Measurements from ENCODE around the gene MRPL14. TPM values are rescaled to one million over a fixed set of nuclear protein-coding genes. Genes with fewer than 3 reads are reported as not detected.

Gene MRPL14
- total and polyA plus RNA-seq, 2 of the 4 experiments (the other 2 are of a cell fraction) = 43.7 to 87.9 TPM

- TF ChIP-seq MAFK (IDR thresholded peaks at IDR 0.05; ENCODE audit: low read depth, low read length) = no peak
- TF ChIP-seq RCOR1 (IDR thresholded peaks at IDR 0.05; ENCODE audit: insufficient replicate concordance, low read length) = no peak
- TF ChIP-seq NFE2L2 (IDR thresholded peaks at IDR 0.05; ENCODE audit: low read depth, low read length) = no peak
- TF ChIP-seq RFX5 (IDR thresholded peaks at IDR 0.05; ENCODE audit: low read depth, low read length) = no peak
- no peak for TF ChIP-seq CEBPB (IDR thresholded peaks at IDR 0.05; ENCODE audit: low read depth, low read length)
- TF ChIP-seq RAD21 (IDR thresholded peaks at IDR 0.05; ENCODE audit: low read length) = no peak
- no peak for TF ChIP-seq CHD1 (IDR thresholded peaks at IDR 0.05; ENCODE audit: low read depth, low read length)
Observed at GRCh38 chr6:44132476-44132875, 5.2 kb upstream of the MRPL14 start (continued).

DNA sequence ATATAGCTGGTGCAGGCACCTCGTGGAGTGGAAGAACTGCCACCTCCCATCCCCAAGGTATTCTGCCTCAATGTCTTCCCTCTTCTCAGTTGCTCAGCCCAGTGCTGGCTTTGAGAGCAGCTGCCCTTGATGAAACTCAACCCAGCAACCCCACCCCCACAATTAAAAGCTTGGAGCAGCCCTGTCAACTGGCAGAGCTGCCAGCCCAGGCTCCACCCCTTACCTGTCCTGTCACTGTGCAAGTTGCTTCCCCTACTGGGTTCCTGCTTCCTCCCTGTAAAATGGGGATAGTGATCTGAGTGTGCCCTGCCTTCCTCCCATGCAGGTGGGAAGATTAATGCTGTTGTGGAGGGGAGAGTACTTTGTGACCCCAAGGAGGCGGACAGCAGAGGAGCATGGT, 4.6 kb upstream of the MRPL14 start:
- Histone ChIP-seq H3K27ac (ENCODE audit: insufficient read depth, low read length) (no peak overlapping the region), H3K27me3 (ENCODE audit: control insufficient read depth, insufficient read depth, low read length) (no peaks in the 10 kb centered on the region), H3K23ac (ENCODE audit: low read depth, low read length) (no peak overlapping the region), H3K56ac (ENCODE audit: extremely low read depth, insufficient read depth, low read length) (no peak overlapping the region), H4K5ac (ENCODE audit: low read depth, low read length) (no peak overlapping the region), H3K4me3 (ENCODE audit: insufficient read depth, low read depth, low read length) (no peak overlapping the region), H3K14ac (replicated peaks; ENCODE audit: low read depth, low read length) (no peak overlapping the region), H3K79me1 (ENCODE audit: low read depth in 1 of 2, low read length in 2 of 2) (peaks cover 31 to 66% of the 10 kb centered on the region in 2 experiments), H2AFZ (replicated peaks; ENCODE audit: low read length, poor library complexity) (no peak overlapping the region), H4K8ac (ENCODE audit: low read depth in 2 of 2, low read length in 2 of 2) (no peak overlapping the region), H3K9ac (ENCODE audit: low read depth, low read length) (no peak overlapping the region), H3K36me3 (ENCODE audit: control insufficient read depth, insufficient read depth, low read length) (peaks cover 19% of the 10 kb centered on the region; the same call in 1 of the 2 replicates), H3K4ac (ENCODE audit: low read depth, low read length) (no peak overlapping the region), H3K4me1 (ENCODE audit: control insufficient read depth, insufficient read depth, low read length) (peaks cover 13% of the 10 kb centered on the region), H3K18ac (ENCODE audit: low read depth, low read length) (no peak overlapping the region), H3K9me3 (ENCODE audit: control insufficient read depth, insufficient read depth, low read length) (no peaks in the 10 kb centered on the region), H2BK20ac (ENCODE audit: low read depth, low read length) (no peak overlapping the region), H2AK9ac (replicated peaks; ENCODE audit: low read depth, low read length, poor library complexity) (no peak overlapping the region), H4K91ac (ENCODE audit: insufficient read depth, low read depth, low read length) (no peak overlapping the region), H2BK5ac (ENCODE audit: low read depth, low read length, poor library complexity, severe bottlenecking) (no peak overlapping the region), H4K20me1 (ENCODE audit: insufficient read depth, low read length) (peaks cover 13% of the 10 kb centered on the region), H3K9me1 (ENCODE audit: insufficient read depth, low read length) (peaks cover 2% of the 10 kb centered on the region; the same call in 1 of the 2 replicates), H2BK120ac (ENCODE audit: low read depth, low read length) (no peak overlapping the region), H2AK5ac (ENCODE audit: low read depth, low read length) (no peak overlapping the region), H2BK15ac (ENCODE audit: low read depth, low read length) (no peak overlapping the region), H3K4me2 (ENCODE audit: low read depth, low read length) (no peak overlapping the region)
- POLR2A ChIA-PET (ENCODE audit: unreplicated experiment) = no interaction called here
- BruUV-seq (replicated peaks) = no TSS peak
- CTCF ChIA-PET = interaction anchor here (0.7 kb wide), 1 partner anchor 21 kb away, joined by 3 read pairs; no protein-coding TSS in a partner anchor
- in situ Hi-C loops (cut with MboI; ENCODE audit: low sequenced_read_pairs) = no loop called here
- DNase-seq (no peak), ATAC-seq (ENCODE audit: low read depth) (no peak)
- intact Hi-C loops (cut with micrococcal nuclease) = loop anchor here (2.0 kb wide), 1 partner anchor 35 kb away; no protein-coding TSS in a partner anchor
- dilution Hi-C loops (cut with HindIII; ENCODE audit: low sequenced_read_pairs, unreplicated experiment) = no loop called here
- no CpG with 5 or more reads among the region's 2 CpGs for WGBS, 2 experiments (ENCODE audit: extremely low coverage in 2 of 2, insufficient read length in 1 of 2)
- TF ChIP-seq MXI1 (IDR thresholded peaks at IDR 0.05; ENCODE audit: borderline replicate concordance, low read depth, low read length) = no peak
- TF ChIP-seq SMC3 (IDR thresholded peaks at IDR 0.05; ENCODE audit: low read depth, low read length) = no peak
- TF ChIP-seq CEBPB (IDR thresholded peaks at IDR 0.05; ENCODE audit: low read depth, low read length) = no peak
- TF ChIP-seq, protein P1, sequence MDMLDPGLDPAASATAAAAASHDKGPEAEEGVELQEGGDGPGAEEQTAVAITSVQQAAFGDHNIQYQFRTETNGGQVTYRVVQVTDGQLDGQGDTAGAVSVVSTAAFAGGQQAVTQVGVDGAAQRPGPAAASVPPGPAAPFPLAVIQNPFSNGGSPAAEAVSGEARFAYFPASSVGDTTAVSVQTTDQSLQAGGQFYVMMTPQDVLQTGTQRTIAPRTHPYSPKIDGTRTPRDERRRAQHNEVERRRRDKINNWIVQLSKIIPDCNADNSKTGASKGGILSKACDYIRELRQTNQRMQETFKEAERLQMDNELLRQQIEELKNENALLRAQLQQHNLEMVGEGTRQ (IDR thresholded peaks at IDR 0.05; ENCODE audit: low read depth, low read length) = no peak
- no peak for TF ChIP-seq MAZ (IDR thresholded peaks at IDR 0.05; ENCODE audit: borderline replicate concordance, low read depth, low read length)
- no peak for TF ChIP-seq NFE2L2 (IDR thresholded peaks at IDR 0.05; ENCODE audit: low read depth, low read length)
- no peak for TF ChIP-seq RAD21 (IDR thresholded peaks at IDR 0.05; ENCODE audit: low read length)
- TF ChIP-seq, protein P2, sequence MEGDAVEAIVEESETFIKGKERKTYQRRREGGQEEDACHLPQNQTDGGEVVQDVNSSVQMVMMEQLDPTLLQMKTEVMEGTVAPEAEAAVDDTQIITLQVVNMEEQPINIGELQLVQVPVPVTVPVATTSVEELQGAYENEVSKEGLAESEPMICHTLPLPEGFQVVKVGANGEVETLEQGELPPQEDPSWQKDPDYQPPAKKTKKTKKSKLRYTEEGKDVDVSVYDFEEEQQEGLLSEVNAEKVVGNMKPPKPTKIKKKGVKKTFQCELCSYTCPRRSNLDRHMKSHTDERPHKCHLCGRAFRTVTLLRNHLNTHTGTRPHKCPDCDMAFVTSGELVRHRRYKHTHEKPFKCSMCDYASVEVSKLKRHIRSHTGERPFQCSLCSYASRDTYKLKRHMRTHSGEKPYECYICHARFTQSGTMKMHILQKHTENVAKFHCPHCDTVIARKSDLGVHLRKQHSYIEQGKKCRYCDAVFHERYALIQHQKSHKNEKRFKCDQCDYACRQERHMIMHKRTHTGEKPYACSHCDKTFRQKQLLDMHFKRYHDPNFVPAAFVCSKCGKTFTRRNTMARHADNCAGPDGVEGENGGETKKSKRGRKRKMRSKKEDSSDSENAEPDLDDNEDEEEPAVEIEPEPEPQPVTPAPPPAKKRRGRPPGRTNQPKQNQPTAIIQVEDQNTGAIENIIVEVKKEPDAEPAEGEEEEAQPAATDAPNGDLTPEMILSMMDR (conservative IDR thresholded peaks at IDR 0.05; ENCODE audit: low read depth, low read length) = no peak
- TF ChIP-seq FOS (IDR thresholded peaks at IDR 0.05; ENCODE audit: low read depth, low read length) = no peak
- no peak for TF ChIP-seq CHD1 (IDR thresholded peaks at IDR 0.05; ENCODE audit: low read depth, low read length)
- no peak for TF ChIP-seq RCOR1 (IDR thresholded peaks at IDR 0.05; ENCODE audit: insufficient replicate concordance, low read length)
- no peak for TF ChIP-seq RFX5 (IDR thresholded peaks at IDR 0.05; ENCODE audit: low read depth, low read length)
- no peak for TF ChIP-seq MAFK (IDR thresholded peaks at IDR 0.05; ENCODE audit: low read depth, low read length)

Data from IMR-90 (cell line).